H1 (cell line): Measurements from ENCODE around the gene SH3PXD2A.

Experiments used
- CHD1 ChIP-seq: IDR thresholded peaks from 2 replicates; pipeline ENCODE4 v1.6.1; 2012; ENCODE audit warnings: low read depth, low read length, improper control_type of control experiment
- CREB1 ChIP-seq: IDR thresholded peaks from 2 replicates; pipeline ENCODE4 v1.6.1; 2012; ENCODE audit warnings: inconsistent platforms
- CTCF ChIP-seq, 3 experiments: IDR thresholded peaks; 1 replicate in 2 of 3; 2 replicates in 1 of 3; pipeline versions ENCODE4 v1.5.1 to v1.6.1; 2011; ENCODE audit warnings: low read length in 3 of 3, mild to moderate bottlenecking in 3 of 3, inconsistent platforms in 2 of 3, low read depth in 1 of 3, moderate library complexity in 1 of 3; ENCODE audit not compliant: insufficient read depth in 1 of 3; ENCODE audit errors: control extremely low read depth in 1 of 3
- FOSL1 ChIP-seq: IDR thresholded peaks from 2 replicates; pipeline ENCODE4 v1.6.1; 2011; ENCODE audit warnings: mild to moderate bottlenecking, low read depth, low read length, moderate library complexity; ENCODE audit not compliant: insufficient read depth
- GABPA ChIP-seq: IDR thresholded peaks from 2 replicates; pipeline ENCODE4 v1.6.1; 2011; ENCODE audit warnings: mild to moderate bottlenecking, low read length, moderate library complexity, borderline replicate concordance; ENCODE audit not compliant: insufficient read depth
- MAFK ChIP-seq: IDR thresholded peaks from 2 replicates; pipeline ENCODE4 v1.6.1; 2012; ENCODE audit warnings: low read depth, mild to moderate bottlenecking, improper control_type of control experiment, low read length
- POLR2A ChIP-seq, 2 experiments: IDR thresholded peaks; 1 replicate in 1 of 2; 2 replicates in 1 of 2; pipeline ENCODE4 v1.6.1; 2011; ENCODE audit warnings: low read depth in 2 of 2, low read length in 2 of 2, mild to moderate bottlenecking in 2 of 2; ENCODE audit errors: control extremely low read depth in 1 of 2
- POU5F1 ChIP-seq: IDR thresholded peaks from 2 replicates; pipeline ENCODE4 v1.6.1; 2011; ENCODE audit warnings: low read depth, mild to moderate bottlenecking, low read length, moderate library complexity
- RNF2 ChIP-seq: fragments of 200-900, 300-1000 bp; sonication (generic); IDR thresholded peaks from 2 replicates; pipeline ENCODE4 v1.7.1; 2016; ENCODE audit warnings: borderline replicate concordance, low read depth, mild to moderate bottlenecking, antibody characterized with exemption, low read length; ENCODE audit not compliant: poor library complexity, severe bottlenecking; ENCODE audit errors: missing control alignments
- SIX5 ChIP-seq: IDR thresholded peaks from 2 replicates; pipeline ENCODE4 v1.6.1; 2011; ENCODE audit warnings: mild to moderate bottlenecking, low read depth, low read length
- SP1 ChIP-seq: IDR thresholded peaks from 2 replicates; pipeline ENCODE4 v1.6.1; 2011; ENCODE audit warnings: low read depth, low read length
- SP4 ChIP-seq: IDR thresholded peaks from 2 replicates; pipeline ENCODE4 v1.6.1; 2012; ENCODE audit warnings: low read length, inconsistent platforms
- SRF ChIP-seq: IDR thresholded peaks from 2 replicates; pipeline ENCODE4 v1.6.1; 2011; ENCODE audit warnings: mild to moderate bottlenecking, low read depth, low read length, moderate library complexity
- TF ChIP-seq, protein P1 (sequence below): IDR thresholded peaks from 2 replicates; pipeline ENCODE4 v1.6.1; 2012; ENCODE audit warnings: inconsistent platforms

- TF ChIP-seq CTCF (IDR thresholded peaks at IDR 0.05; ENCODE audit: control extremely low read depth in 1 of 3, insufficient read depth in 1 of 3, low read depth in 1 of 3, low read length in 3 of 3) (no peak), CREB1 (no peak), RNF2 (no peak), FOSL1 (no peak), CHD1 (no peak), SP4 (no peak), POU5F1 (no peak), GABPA (no peak), MAFK (no peak), SP1 (no peak), POLR2A (IDR thresholded peaks at IDR 0.05; ENCODE audit: control extremely low read depth in 1 of 2, low read depth in 2 of 2, low read length in 2 of 2) (no peak), SIX5 (no peak), SRF (no peak)
- TF ChIP-seq, protein P1, sequence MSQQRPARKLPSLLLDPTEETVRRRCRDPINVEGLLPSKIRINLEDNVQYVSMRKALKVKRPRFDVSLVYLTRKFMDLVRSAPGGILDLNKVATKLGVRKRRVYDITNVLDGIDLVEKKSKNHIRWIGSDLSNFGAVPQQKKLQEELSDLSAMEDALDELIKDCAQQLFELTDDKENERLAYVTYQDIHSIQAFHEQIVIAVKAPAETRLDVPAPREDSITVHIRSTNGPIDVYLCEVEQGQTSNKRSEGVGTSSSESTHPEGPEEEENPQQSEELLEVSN = no peak
Measured at GRCh38 chr10:103899312-103899711, 43.9 kb upstream of the SH3PXD2A start.
